Activated T-helper 2 cell treated with anti-CD3 and anti-CD28 coated beads, Interferon-gamma antibody, Interleukin-2, Interleukin-4, amounts not matched to agents 10 μg/mL and 5 μg/mL and 100 μg/mL, durations not matched to agents 14 hours and 24 hours and 36 hours (primary cell): ENCODE results near the gene CYS1. TPM values are rescaled to one million over a fixed set of nuclear protein-coding genes. Genes with fewer than 3 reads are reported as not detected.

ENCODE experiments used
- DNase-seq: peaks from one replicate; pipeline ENCODE4 v3.0.0; 2021; ENCODE audit warnings: low spot score
- H3K27ac Mint-ChIP-seq: one replicate; pipeline ENCODE4 v1.8.0; 2021; ENCODE audit warnings: mixed read lengths
- H3K27me3 Mint-ChIP-seq: one replicate; pipeline ENCODE4 v1.8.0; 2021; ENCODE audit warnings: low read depth, mixed read lengths
- H3K36me3 Mint-ChIP-seq: one replicate; pipeline ENCODE4 v1.8.0; 2021; ENCODE audit warnings: low read depth, mixed read lengths
- H3K4me1 Mint-ChIP-seq: one replicate; pipeline ENCODE4 v1.8.0; 2021; ENCODE audit warnings: low read depth, mixed read lengths
- H3K4me3 Mint-ChIP-seq: one replicate; pipeline ENCODE4 v1.8.0; 2021; ENCODE audit warnings: low read depth, mild to moderate bottlenecking, moderate library complexity, mixed read lengths
- H3K9me3 Mint-ChIP-seq: one replicate; pipeline ENCODE4 v1.8.0; 2021; ENCODE audit warnings: mixed read lengths
- intact Hi-C: fragments of 100-400 bp; cut with micrococcal nuclease; formaldehyde crosslinking; loops from one replicate; pipeline ENCODE4 v1.15.1; 2023
- total RNA-seq: library from RNA; stranded (reverse); gene quantifications from 2 replicates; pipeline ENCODE4 v1.2.3, GENCODE V29; 2022

The CYS1 gene
- total RNA-seq, 1 donor from 2014 or later = 0.89 TPM

- Mint-ChIP-seq H3K36me3 (no peaks in the 10 kb centered on the region), H3K9me3 (no peaks in the 10 kb centered on the region), H3K27me3 (no peaks in the 10 kb centered on the region), H3K4me1 (peaks cover 14% of the 10 kb centered on the region), H3K4me3 (no peak overlapping the region), H3K27ac (no peak overlapping the region)
- DNase-seq = no peak
- intact Hi-C loops = no loop called here
Measured at GRCh38 chr2:10028407-10028987, 51.7 kb downstream of the CYS1 start.

- no peaks in the 10 kb centered on the region for H3K36me3 Mint-ChIP-seq
- H3K27ac Mint-ChIP-seq = no peak overlapping the region
- H3K4me1 Mint-ChIP-seq = peaks cover 14% of the 10 kb centered on the region
- H3K9me3 Mint-ChIP-seq = no peaks in the 10 kb centered on the region
- no peak overlapping the region for H3K4me3 Mint-ChIP-seq
- intact Hi-C loops = no loop called here
- H3K27me3 Mint-ChIP-seq = no peaks in the 10 kb centered on the region
- DNase-seq = no peak
Measured at GRCh38 chr2:10027660-10028330, 52.4 kb downstream of the CYS1 start.

GRCh38 chr2:10026940-10027569 lies 53.2 kb downstream of the CYS1 start:
- no peak overlapping the region for H3K4me3 Mint-ChIP-seq
- intact Hi-C loops = no loop called here

GRCh38 chr2:10022966-10023662 lies 57.1 kb downstream of the CYS1 start:
- H3K27me3 Mint-ChIP-seq = peaks cover 3% of the 10 kb centered on the region
- H3K36me3 Mint-ChIP-seq = no peaks in the 10 kb centered on the region
- intact Hi-C loops = no loop called here
- DNase-seq = no peak
- H3K9me3 Mint-ChIP-seq = no peaks in the 10 kb centered on the region
- no peak overlapping the region for H3K27ac Mint-ChIP-seq
- H3K4me1 Mint-ChIP-seq = no peaks in the 10 kb centered on the region
- H3K4me3 Mint-ChIP-seq = no peak overlapping the region

More at GRCh38 chr2:10026940-10027569, 53.2 kb downstream of the CYS1 start:
- DNase-seq = no peak
- peaks cover 14% of the 10 kb centered on the region for H3K4me1 Mint-ChIP-seq
- no peaks in the 10 kb centered on the region for H3K36me3 Mint-ChIP-seq
- H3K9me3 Mint-ChIP-seq = no peaks in the 10 kb centered on the region
- H3K27me3 Mint-ChIP-seq = no peaks in the 10 kb centered on the region
- H3K27ac Mint-ChIP-seq = no peak overlapping the region

- no peak overlapping the region for H3K27ac Mint-ChIP-seq
- DNase-seq = no peak
- no peaks in the 10 kb centered on the region for H3K36me3 Mint-ChIP-seq
- H3K4me1 Mint-ChIP-seq = no peaks in the 10 kb centered on the region
- no peak overlapping the region for H3K4me3 Mint-ChIP-seq
- peaks cover 5% of the 10 kb centered on the region for H3K27me3 Mint-ChIP-seq
- intact Hi-C loops = no loop called here
- H3K9me3 Mint-ChIP-seq = no peaks in the 10 kb centered on the region
Measured at GRCh38 chr2:10022445-10022844, 57.8 kb downstream of the CYS1 start.

- no peak for DNase-seq
- Mint-ChIP-seq H3K27me3 (peaks cover 7% of the 10 kb centered on the region), H3K27ac (no peak overlapping the region), H3K4me1 (no peaks in the 10 kb centered on the region), H3K36me3 (no peaks in the 10 kb centered on the region), H3K9me3 (no peaks in the 10 kb centered on the region), H3K4me3 (no peak overlapping the region)
- intact Hi-C loops = no loop called here
Measured at GRCh38 chr2:10022041-10022421, 58.2 kb downstream of the CYS1 start.

- peaks cover 7% of the 10 kb centered on the region for H3K27me3 Mint-ChIP-seq
- intact Hi-C loops = no loop called here
- H3K9me3 Mint-ChIP-seq = no peaks in the 10 kb centered on the region
- H3K27ac Mint-ChIP-seq = no peak overlapping the region
- H3K36me3 Mint-ChIP-seq = no peaks in the 10 kb centered on the region
- DNase-seq = no peak
- no peak overlapping the region for H3K4me3 Mint-ChIP-seq
- H3K4me1 Mint-ChIP-seq = no peaks in the 10 kb centered on the region
Measured at GRCh38 chr2:10019602-10020400, 60.4 kb downstream of the CYS1 start.

GRCh38 chr2:10019174-10019573 lies 61.0 kb downstream of the CYS1 start:
- Mint-ChIP-seq H3K36me3 (no peaks in the 10 kb centered on the region), H3K9me3 (no peaks in the 10 kb centered on the region), H3K4me3 (no peak overlapping the region), H3K27me3 (peaks cover 7% of the 10 kb centered on the region), H3K4me1 (no peaks in the 10 kb centered on the region), H3K27ac (no peak overlapping the region)
- intact Hi-C loops = no loop called here
- DNase-seq = no peak

DNA sequence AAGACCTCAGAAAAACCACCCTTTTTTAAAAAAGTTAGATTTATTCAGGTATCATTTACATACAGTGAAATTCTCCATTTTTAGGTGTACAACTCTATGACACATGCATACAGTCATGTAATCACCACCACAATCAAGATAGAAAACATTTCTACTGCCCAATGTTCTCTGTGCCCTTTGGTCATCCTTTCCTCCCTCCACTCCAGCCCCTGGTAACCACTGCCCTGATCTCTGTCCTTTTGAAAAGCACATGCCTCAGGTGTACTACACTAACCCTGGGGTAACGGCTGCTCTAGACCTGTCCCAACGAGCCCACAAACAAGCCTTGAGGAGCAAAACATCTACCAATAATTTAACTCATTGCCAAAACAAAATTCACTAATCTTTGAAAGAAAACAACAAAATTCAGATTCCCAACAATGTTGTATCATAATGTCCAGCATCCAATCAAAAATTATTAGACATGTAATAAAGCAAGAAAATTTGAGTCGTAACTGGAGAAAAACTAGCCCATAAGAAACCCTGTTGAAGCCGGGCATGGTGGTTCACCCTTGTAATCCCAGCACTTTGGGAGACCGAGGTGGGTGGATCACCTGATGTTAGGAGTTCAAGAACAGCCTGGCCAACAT lies 62.8 kb downstream of the CYS1 start:
- H3K36me3 Mint-ChIP-seq = no peaks in the 10 kb centered on the region
- H3K27me3 Mint-ChIP-seq = peaks cover 7% of the 10 kb centered on the region
- H3K4me3 Mint-ChIP-seq = no peak overlapping the region
- H3K4me1 Mint-ChIP-seq = no peaks in the 10 kb centered on the region
- no peak for DNase-seq
- H3K27ac Mint-ChIP-seq = no peak overlapping the region
- no peaks in the 10 kb centered on the region for H3K9me3 Mint-ChIP-seq
- intact Hi-C loops = no loop called here

DNA sequence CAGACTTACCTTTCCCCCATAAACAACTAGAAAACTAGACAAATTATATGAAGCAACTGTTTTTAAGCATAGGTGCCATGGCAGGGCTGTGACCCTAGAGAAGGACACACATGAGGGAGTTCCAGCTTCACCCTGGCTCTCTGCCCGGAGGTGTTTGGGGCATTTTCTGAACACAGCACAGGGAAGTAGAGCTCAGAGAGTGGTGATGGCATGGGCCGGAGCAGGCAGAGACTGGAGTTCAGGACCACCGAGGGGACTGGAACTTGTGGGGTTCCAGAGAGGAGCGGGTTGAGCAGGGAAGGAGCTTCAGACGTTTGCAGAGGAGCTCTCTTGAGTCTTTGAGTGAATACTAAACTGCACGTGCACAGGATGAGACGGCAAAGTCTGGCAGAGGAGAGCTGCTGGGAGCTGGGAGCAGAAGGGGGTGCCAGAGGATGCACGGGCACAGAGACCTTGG lies 63.4 kb downstream of the CYS1 start:
- H3K27me3 Mint-ChIP-seq = peaks cover 7% of the 10 kb centered on the region
- H3K9me3 Mint-ChIP-seq = no peaks in the 10 kb centered on the region
- no peak for DNase-seq
- no peaks in the 10 kb centered on the region for H3K4me1 Mint-ChIP-seq
- H3K4me3 Mint-ChIP-seq = no peak overlapping the region
- no peak overlapping the region for H3K27ac Mint-ChIP-seq
- intact Hi-C loops = no loop called here
- no peaks in the 10 kb centered on the region for H3K36me3 Mint-ChIP-seq

DNA sequence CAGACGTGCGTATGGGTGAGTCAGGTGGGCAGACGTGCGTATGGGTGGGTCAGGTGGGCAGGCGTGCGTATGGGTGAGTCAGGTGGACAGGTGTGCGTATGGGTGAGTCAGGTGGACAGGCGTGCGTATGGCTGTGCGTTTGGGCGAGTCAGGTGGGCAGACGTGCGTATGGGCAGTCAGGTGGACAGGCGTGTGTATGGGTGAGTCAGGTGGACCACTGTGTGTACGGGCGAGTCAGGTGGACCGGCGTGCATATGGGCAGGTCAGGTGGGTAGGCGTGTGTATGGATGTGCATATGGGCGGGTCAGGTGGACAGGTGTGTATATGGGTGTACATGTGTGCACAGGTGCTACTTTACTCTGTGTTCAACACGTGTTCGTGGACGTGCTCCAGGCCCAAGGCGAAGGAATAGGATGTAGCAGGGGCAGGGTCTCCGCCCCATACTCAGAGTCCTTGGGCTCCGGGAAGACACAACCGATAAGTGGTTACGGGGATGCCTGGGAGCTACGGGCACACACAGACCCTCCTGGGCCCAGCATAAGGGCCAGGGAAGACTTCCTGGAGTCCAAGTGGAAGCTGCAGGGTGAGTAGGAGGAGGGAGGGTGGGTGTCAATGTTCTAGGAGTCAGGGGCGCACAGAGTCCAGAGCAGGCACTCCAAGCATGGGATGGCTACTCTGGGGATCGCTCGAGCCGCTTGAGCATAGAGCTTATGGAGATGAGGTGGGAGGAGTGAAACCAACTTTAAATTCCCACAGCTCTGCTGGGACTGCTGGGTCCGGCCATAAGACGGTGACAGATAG lies 64.0 kb downstream of the CYS1 start:
- no peak for DNase-seq
- H3K9me3 Mint-ChIP-seq = no peaks in the 10 kb centered on the region
- H3K27me3 Mint-ChIP-seq = peaks cover 7% of the 10 kb centered on the region
- intact Hi-C loops = no loop called here
- H3K36me3 Mint-ChIP-seq = no peaks in the 10 kb centered on the region
- H3K27ac Mint-ChIP-seq = no peak overlapping the region
- no peak overlapping the region for H3K4me3 Mint-ChIP-seq
- no peaks in the 10 kb centered on the region for H3K4me1 Mint-ChIP-seq
